ENCODE data around the gene PCDH10.

- peak; percentile 96 for TF ChIP-seq CTCF (IDR thresholded peaks at IDR 0.05)
- no peak for TF ChIP-seq JUND (IDR thresholded peaks at IDR 0.05)
Observed at GRCh38 chr4:133146574-133147241, 2.4 kb upstream of the PCDH10 start.

Data from SK-N-SH (cell line).